ENCODE results near the gene ENOSF1. TPM values are rescaled to one million over a fixed set of nuclear protein-coding genes. Genes with fewer than 3 reads are reported as not detected.

The ENOSF1 gene
- total and polyA plus RNA-seq, 2 donors (not counting 1 experiment from before 2014, with no cell fraction given), result 8.2 to 23.3 TPM

DNA sequence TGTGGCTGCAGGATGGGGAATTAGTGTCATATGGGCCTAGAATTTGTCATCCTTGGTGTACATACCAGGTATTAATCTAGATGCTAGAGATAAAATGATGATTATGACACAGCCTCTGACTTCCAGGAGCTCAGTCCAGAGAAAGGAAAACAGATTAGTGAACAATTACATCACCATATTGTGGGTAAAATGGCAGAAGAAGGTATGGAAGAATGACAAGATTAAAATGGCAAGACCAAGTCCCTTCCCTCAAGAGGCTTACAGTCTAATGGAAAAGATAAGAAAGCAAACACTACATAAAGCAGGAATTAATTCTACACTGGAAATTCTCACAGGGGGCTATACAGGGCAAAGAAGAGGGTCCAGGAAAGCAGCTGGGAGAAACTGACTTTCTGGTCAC is 80.9 kb downstream of the ENOSF1 start:
- Histone ChIP-seq H3K4me1 (ENCODE audit: control insufficient read depth, extremely low read depth, insufficient read depth, low read length) (no peaks in the 10 kb centered on the region), H3K9me3 (ENCODE audit: control insufficient read depth, insufficient read depth, low read depth, low read length) (no peaks in the 10 kb centered on the region), H3K27me3 (ENCODE audit: control insufficient read depth, insufficient read depth, low read length) (no peaks in the 10 kb centered on the region), H3K79me2 (ENCODE audit: control insufficient read depth, insufficient read depth, low read length) (no peaks in the 10 kb centered on the region), H2AFZ (ENCODE audit: low read length) (no peak overlapping the region), H3K36me3 (ENCODE audit: control insufficient read depth, insufficient read depth, low read length) (no peaks in the 10 kb centered on the region), H4K20me1 (ENCODE audit: control insufficient read depth, extremely low read depth, insufficient read depth, low read length) (no peaks in the 10 kb centered on the region), H3K27ac (ENCODE audit: insufficient read depth, low read length) (no peak overlapping the region), H3K9ac (ENCODE audit: insufficient read depth, low read length) (no peak overlapping the region), H3K4me2 (ENCODE audit: extremely low read depth, insufficient read depth, low read length) (no peak overlapping the region), H3K4me3 (replicated peaks in 1 of 4; ENCODE audit: control extremely low read depth in 1 of 4, insufficient read depth in 1 of 4, low read depth in 3 of 4, low read length in 4 of 4) (no peak overlapping the region)
- no peak for DNase-seq (ENCODE audit: low read depth in 2 of 2)
- TF ChIP-seq CTCF (conservative IDR thresholded peaks at IDR 0.05 in 1 of 2, IDR thresholded peaks at IDR 0.05 in 1 of 2; ENCODE audit: low read depth in 1 of 2, low read length in 2 of 2) (no peak), EZH2 (IDR thresholded peaks at IDR 0.05; ENCODE audit: low read length, missing control alignments) (no peak)

GRCh38 chr18:629269-630150 is 82.9 kb downstream of the ENOSF1 start:
- Histone ChIP-seq H3K79me2 (ENCODE audit: control insufficient read depth, insufficient read depth, low read length) (no peaks in the 10 kb centered on the region), H3K27ac (ENCODE audit: insufficient read depth, low read length) (no peak overlapping the region), H3K9me3 (ENCODE audit: control insufficient read depth, insufficient read depth, low read depth, low read length) (no peaks in the 10 kb centered on the region), H2AFZ (ENCODE audit: low read length) (no peak overlapping the region), H3K36me3 (ENCODE audit: control insufficient read depth, insufficient read depth, low read length) (no peaks in the 10 kb centered on the region), H3K9ac (ENCODE audit: insufficient read depth, low read length) (no peak overlapping the region), H3K27me3 (ENCODE audit: control insufficient read depth, insufficient read depth, low read length) (no peaks in the 10 kb centered on the region), H3K4me3 (replicated peaks in 1 of 4; ENCODE audit: control extremely low read depth in 1 of 4, insufficient read depth in 1 of 4, low read depth in 3 of 4, low read length in 4 of 4) (no peak overlapping the region), H3K4me1 (ENCODE audit: control insufficient read depth, extremely low read depth, insufficient read depth, low read length) (no peaks in the 10 kb centered on the region), H3K4me2 (ENCODE audit: extremely low read depth, insufficient read depth, low read length) (no peak overlapping the region), H4K20me1 (ENCODE audit: control insufficient read depth, extremely low read depth, insufficient read depth, low read length) (no peaks in the 10 kb centered on the region)
- TF ChIP-seq CTCF (conservative IDR thresholded peaks at IDR 0.05 in 1 of 2, IDR thresholded peaks at IDR 0.05 in 1 of 2; ENCODE audit: low read depth in 1 of 2, low read length in 2 of 2), result peak in 1 of 2 donors; percentile 15
- TF ChIP-seq EZH2 (IDR thresholded peaks at IDR 0.05; ENCODE audit: low read length, missing control alignments), result no peak
- peak in 1 of 2 donors; percentile 50 for DNase-seq (ENCODE audit: low read depth in 2 of 2)

DNA sequence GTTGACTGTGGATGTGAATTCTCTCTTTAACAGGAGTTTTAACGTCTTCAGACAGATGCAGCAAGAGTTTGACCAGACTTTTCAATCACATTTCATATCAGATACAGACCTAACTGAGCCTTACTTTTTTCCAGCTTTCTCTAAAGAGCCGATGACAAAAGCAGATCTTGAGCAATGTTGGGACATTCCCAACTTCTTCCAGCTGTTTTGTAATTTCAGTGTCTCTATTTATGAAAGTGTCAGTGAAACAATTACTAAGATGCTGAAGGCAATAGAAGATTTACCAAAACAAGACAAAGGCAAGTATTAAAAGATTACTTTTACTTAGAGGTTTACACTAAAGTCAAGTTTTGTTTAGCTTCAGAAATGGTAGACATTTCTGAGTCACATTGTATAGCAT is 85.2 kb downstream of the ENOSF1 start:
- Histone ChIP-seq H4K20me1 (ENCODE audit: control insufficient read depth, extremely low read depth, insufficient read depth, low read length) (no peaks in the 10 kb centered on the region), H3K4me2 (ENCODE audit: extremely low read depth, insufficient read depth, low read length) (no peak overlapping the region)
- TF ChIP-seq CTCF (conservative IDR thresholded peaks at IDR 0.05 in 1 of 2, IDR thresholded peaks at IDR 0.05 in 1 of 2; ENCODE audit: low read depth in 1 of 2, low read length in 2 of 2), result no peak
- no peak for TF ChIP-seq EZH2 (IDR thresholded peaks at IDR 0.05; ENCODE audit: low read length, missing control alignments)

More for the DNA sequence above, 85.2 kb downstream of the ENOSF1 start:
- no peaks in the 10 kb centered on the region for H3K27me3 ChIP-seq (ENCODE audit: control insufficient read depth, insufficient read depth, low read length)
- H3K27ac ChIP-seq (ENCODE audit: insufficient read depth, low read length), result no peak overlapping the region
- H2AFZ ChIP-seq (ENCODE audit: low read length), result no peak overlapping the region
- H3K9me3 ChIP-seq (ENCODE audit: control insufficient read depth, insufficient read depth, low read depth, low read length), result no peaks in the 10 kb centered on the region
- H3K36me3 ChIP-seq (ENCODE audit: control insufficient read depth, insufficient read depth, low read length), result no peaks in the 10 kb centered on the region
- no peaks in the 10 kb centered on the region for H3K79me2 ChIP-seq (ENCODE audit: control insufficient read depth, insufficient read depth, low read length)
- DNase-seq (ENCODE audit: low read depth in 2 of 2), result peak in 1 of 2 donors; percentile 37
- no peaks in the 10 kb centered on the region for H3K4me1 ChIP-seq (ENCODE audit: control insufficient read depth, extremely low read depth, insufficient read depth, low read length)
- no peak overlapping the region for H3K4me3 ChIP-seq (replicated peaks in 1 of 4; ENCODE audit: control extremely low read depth in 1 of 4, insufficient read depth in 1 of 4, low read depth in 3 of 4, low read length in 4 of 4)
- no peak overlapping the region for H3K9ac ChIP-seq (ENCODE audit: insufficient read depth, low read length)
